IMR-90 (cell line): Measurements from ENCODE around the gene CDRT4.

Source experiments
- BHLHE40 ChIP-seq: fragments of 150-350 bp; IDR thresholded peaks from 2 replicates; pipeline ENCODE4 v1.6.1; 2016; ENCODE audit warnings: mild to moderate bottlenecking, low read depth, low read length
- CEBPB ChIP-seq: IDR thresholded peaks from 2 replicates; pipeline ENCODE4 v1.6.1; 2012; ENCODE audit warnings: low read depth, low read length, improper control_type of control experiment
- MAFK ChIP-seq: IDR thresholded peaks from 2 replicates; pipeline ENCODE4 v1.6.1; 2012; ENCODE audit warnings: low read depth, low read length, improper control_type of control experiment
- MAZ ChIP-seq: IDR thresholded peaks from 2 replicates; pipeline ENCODE4 v1.6.1; 2012; ENCODE audit warnings: low read depth, mild to moderate bottlenecking, low read length, improper control_type of control experiment, moderate library complexity, borderline replicate concordance
- MXI1 ChIP-seq: IDR thresholded peaks from 2 replicates; pipeline ENCODE4 v1.6.1; 2012; ENCODE audit warnings: low read depth, mild to moderate bottlenecking, low read length, moderate library complexity, borderline replicate concordance
- NFE2L2 ChIP-seq: fragments of 150-350 bp; IDR thresholded peaks from 2 replicates; pipeline ENCODE4 v1.6.1; 2016; ENCODE audit warnings: low read depth, mild to moderate bottlenecking, low read length
- POLR2A ChIP-seq: IDR thresholded peaks from 2 replicates; pipeline ENCODE4 v1.6.1; 2012; ENCODE audit warnings: mild to moderate bottlenecking, low read depth, low read length
- RAD21 ChIP-seq: IDR thresholded peaks from 2 replicates; pipeline ENCODE4 v1.6.1; 2012; ENCODE audit warnings: low read length, improper control_type of control experiment
- RCOR1 ChIP-seq: IDR thresholded peaks from 2 replicates; pipeline ENCODE4 v1.6.1; 2012; ENCODE audit warnings: mild to moderate bottlenecking, low read length, improper control_type of control experiment; ENCODE audit not compliant: insufficient replicate concordance
- RFX5 ChIP-seq: IDR thresholded peaks from 2 replicates; pipeline ENCODE4 v1.8.0; 2012; ENCODE audit warnings: low read depth, mild to moderate bottlenecking, low read length, moderate library complexity
- SMC3 ChIP-seq: fragments of 150-350 bp; IDR thresholded peaks from 2 replicates; pipeline ENCODE4 v1.6.1; 2016; ENCODE audit warnings: low read depth, mild to moderate bottlenecking, antibody characterized with exemption, low read length, moderate library complexity
- TF ChIP-seq, protein P1 (sequence below): conservative IDR thresholded peaks from 2 replicates; pipeline ENCODE4 v1.5.1; 2012; ENCODE audit warnings: mild to moderate bottlenecking, low read depth, low read length, improper control_type of control experiment
- TF ChIP-seq, protein P2 (sequence below): fragments of 150-350 bp; IDR thresholded peaks from 2 replicates; pipeline ENCODE4 v1.6.1; 2017; ENCODE audit warnings: mild to moderate bottlenecking, antibody characterized with exemption, low read length, low read depth
- TF ChIP-seq, protein P3 (sequence below): fragments of 150-350 bp; IDR thresholded peaks from 2 replicates; pipeline ENCODE4 v1.6.1; 2016; ENCODE audit warnings: low read depth, mild to moderate bottlenecking, low read length, moderate library complexity, borderline replicate concordance

GRCh38 chr17:15478845-15479244, 11.4 kb upstream of the CDRT4 start:
- TF ChIP-seq, protein P1, sequence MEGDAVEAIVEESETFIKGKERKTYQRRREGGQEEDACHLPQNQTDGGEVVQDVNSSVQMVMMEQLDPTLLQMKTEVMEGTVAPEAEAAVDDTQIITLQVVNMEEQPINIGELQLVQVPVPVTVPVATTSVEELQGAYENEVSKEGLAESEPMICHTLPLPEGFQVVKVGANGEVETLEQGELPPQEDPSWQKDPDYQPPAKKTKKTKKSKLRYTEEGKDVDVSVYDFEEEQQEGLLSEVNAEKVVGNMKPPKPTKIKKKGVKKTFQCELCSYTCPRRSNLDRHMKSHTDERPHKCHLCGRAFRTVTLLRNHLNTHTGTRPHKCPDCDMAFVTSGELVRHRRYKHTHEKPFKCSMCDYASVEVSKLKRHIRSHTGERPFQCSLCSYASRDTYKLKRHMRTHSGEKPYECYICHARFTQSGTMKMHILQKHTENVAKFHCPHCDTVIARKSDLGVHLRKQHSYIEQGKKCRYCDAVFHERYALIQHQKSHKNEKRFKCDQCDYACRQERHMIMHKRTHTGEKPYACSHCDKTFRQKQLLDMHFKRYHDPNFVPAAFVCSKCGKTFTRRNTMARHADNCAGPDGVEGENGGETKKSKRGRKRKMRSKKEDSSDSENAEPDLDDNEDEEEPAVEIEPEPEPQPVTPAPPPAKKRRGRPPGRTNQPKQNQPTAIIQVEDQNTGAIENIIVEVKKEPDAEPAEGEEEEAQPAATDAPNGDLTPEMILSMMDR: no peak
- TF ChIP-seq, protein P2, sequence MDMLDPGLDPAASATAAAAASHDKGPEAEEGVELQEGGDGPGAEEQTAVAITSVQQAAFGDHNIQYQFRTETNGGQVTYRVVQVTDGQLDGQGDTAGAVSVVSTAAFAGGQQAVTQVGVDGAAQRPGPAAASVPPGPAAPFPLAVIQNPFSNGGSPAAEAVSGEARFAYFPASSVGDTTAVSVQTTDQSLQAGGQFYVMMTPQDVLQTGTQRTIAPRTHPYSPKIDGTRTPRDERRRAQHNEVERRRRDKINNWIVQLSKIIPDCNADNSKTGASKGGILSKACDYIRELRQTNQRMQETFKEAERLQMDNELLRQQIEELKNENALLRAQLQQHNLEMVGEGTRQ: no peak
- TF ChIP-seq NFE2L2 (no peak), RAD21 (no peak), POLR2A (no peak), SMC3 (no peak), BHLHE40 (no peak), CEBPB (no peak), MAFK (no peak), RCOR1 (no peak), MAZ (no peak), RFX5 (no peak), MXI1 (no peak)
- TF ChIP-seq, protein P3, sequence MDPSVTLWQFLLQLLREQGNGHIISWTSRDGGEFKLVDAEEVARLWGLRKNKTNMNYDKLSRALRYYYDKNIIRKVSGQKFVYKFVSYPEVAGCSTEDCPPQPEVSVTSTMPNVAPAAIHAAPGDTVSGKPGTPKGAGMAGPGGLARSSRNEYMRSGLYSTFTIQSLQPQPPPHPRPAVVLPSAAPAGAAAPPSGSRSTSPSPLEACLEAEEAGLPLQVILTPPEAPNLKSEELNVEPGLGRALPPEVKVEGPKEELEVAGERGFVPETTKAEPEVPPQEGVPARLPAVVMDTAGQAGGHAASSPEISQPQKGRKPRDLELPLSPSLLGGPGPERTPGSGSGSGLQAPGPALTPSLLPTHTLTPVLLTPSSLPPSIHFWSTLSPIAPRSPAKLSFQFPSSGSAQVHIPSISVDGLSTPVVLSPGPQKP: no peak
